LNCaP clone FGC (cell line): ENCODE measurements around the gene KANSL1.

Source experiments
- DNase-seq: peaks from one replicate; pipeline ENCODE4 v3.0.0-alpha.2; 2011; ENCODE audit warnings: low read depth
- H3K4me3 ChIP-seq: 2 replicates; pipeline ENCODE4 v1.5.1; 2011; ENCODE audit warnings: mild to moderate bottlenecking, low read depth, low read length, control low read depth
- TF ChIP-seq, protein P1 (sequence below): IDR thresholded peaks from 2 replicates; pipeline ENCODE4 v1.5.1; 2012; ENCODE audit warnings: mild to moderate bottlenecking; ENCODE audit not compliant: control insufficient read depth, insufficient read depth; ENCODE audit errors: extremely low read depth

KANSL1 gene

GRCh38 chr17:45985447-45985846 lies 207.8 kb downstream of the KANSL1 start:
- TF ChIP-seq, protein P1, sequence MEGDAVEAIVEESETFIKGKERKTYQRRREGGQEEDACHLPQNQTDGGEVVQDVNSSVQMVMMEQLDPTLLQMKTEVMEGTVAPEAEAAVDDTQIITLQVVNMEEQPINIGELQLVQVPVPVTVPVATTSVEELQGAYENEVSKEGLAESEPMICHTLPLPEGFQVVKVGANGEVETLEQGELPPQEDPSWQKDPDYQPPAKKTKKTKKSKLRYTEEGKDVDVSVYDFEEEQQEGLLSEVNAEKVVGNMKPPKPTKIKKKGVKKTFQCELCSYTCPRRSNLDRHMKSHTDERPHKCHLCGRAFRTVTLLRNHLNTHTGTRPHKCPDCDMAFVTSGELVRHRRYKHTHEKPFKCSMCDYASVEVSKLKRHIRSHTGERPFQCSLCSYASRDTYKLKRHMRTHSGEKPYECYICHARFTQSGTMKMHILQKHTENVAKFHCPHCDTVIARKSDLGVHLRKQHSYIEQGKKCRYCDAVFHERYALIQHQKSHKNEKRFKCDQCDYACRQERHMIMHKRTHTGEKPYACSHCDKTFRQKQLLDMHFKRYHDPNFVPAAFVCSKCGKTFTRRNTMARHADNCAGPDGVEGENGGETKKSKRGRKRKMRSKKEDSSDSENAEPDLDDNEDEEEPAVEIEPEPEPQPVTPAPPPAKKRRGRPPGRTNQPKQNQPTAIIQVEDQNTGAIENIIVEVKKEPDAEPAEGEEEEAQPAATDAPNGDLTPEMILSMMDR, result no peak
- H3K4me3 ChIP-seq, result no peak overlapping the region
- DNase-seq, result no peak

DNA sequence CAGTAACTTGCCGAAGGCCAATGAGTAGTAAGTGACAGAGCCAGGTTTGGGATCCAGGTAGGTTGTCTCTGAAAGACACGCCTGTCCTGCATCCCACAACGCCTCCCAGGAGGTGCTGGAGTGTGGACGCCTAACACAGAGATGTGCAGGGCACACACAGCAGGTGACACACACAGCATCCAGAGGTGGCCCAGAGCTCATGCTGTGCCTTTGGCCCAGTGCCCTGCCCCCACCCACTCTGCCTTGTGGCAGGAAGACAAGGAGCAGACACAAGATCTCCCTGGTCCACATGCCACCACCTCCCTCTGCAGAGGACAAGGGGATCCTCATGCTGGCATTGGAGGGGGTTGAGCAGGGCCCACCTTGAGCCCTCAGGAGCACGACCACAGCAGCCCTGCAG lies 208.9 kb downstream of the KANSL1 start:
- TF ChIP-seq, protein P1, result no peak
- DNase-seq, result no peak
- H3K4me3 ChIP-seq, result no peak overlapping the region

- DNase-seq, result no peak
- TF ChIP-seq, protein P1, result no peak
- H3K4me3 ChIP-seq, result no peak overlapping the region
These were observed 209.5 kb downstream of the KANSL1 start for GRCh38 chr17:45983614-45984310.

GRCh38 chr17:45982791-45983613 lies 210.2 kb downstream of the KANSL1 start:
- TF ChIP-seq, protein P1, result no peak
- no peak for DNase-seq
- no peak overlapping the region for H3K4me3 ChIP-seq

DNA sequence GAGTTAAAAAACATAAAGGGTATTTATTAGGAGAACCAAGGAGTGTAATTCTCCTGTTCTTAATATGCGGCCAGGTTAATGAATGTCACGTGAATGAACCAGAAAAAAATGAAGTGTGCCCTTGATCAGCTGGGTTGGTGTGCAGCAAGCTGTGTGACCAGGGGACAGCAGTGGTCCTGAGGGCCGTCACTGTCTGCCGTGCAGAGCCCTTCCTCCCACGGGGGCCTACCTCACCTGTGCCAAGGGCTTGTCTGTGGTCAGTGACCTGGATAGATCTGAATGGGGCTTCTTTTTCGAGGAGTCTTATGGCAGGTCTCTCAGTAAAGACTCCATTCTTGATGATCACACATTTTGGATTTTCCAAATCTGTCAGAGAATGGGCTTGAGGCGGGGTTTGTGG lies 211.9 kb downstream of the KANSL1 start:
- H3K4me3 ChIP-seq, result no peak overlapping the region
- DNase-seq, result no peak
- TF ChIP-seq, protein P1, result no peak

DNA sequence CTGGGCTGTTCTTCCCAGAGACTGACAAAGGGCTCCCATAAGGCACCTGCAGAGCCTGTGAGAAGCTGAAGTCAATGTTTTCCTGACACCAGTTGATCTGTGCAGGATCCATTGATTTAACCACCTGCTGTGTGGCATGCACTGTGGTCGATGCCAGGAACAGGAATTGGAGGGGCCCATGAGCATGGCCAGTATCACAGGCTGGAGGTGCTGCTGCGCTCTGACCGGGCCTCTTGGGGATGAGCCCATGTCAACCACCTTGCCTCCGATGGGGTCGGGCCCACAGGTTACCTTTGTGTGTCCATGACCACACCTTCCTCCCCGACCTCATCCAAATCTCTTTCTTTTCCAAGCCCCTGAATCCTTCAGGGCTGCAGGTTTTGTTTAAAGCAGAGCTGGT lies 212.4 kb downstream of the KANSL1 start:
- H3K4me3 ChIP-seq, result no peak overlapping the region
- no peak for DNase-seq
- TF ChIP-seq, protein P1, result no peak
